Effector memory CD4-positive, alpha-beta T cell (primary cell): ENCODE data around the gene DVL2.
A peak's percentile ranks its signal among the peaks of the same experiment; 100 is the strongest.
"Not testable (repeated sequence)": the region's sequence is repeated elsewhere in the genome, so short reads cannot be mapped to it uniquely, and the experiment has no call there.

ENCODE experiments used
- DNase-seq, 3 donors: peaks; one replicate each; pipeline ENCODE4 v3.0.0-alpha.2; 2020
- H3K27ac ChIP-seq: 2 replicates; pipeline ENCODE4 v1.7.0; 2013; ENCODE audit warnings: mild to moderate bottlenecking, low read length, moderate library complexity; ENCODE audit not compliant: insufficient read depth, poor library complexity, severe bottlenecking
- H3K27me3 ChIP-seq: replicated peaks from 2 replicates; pipeline ENCODE4 v1.7.0; 2013; ENCODE audit warnings: mild to moderate bottlenecking, low read length; ENCODE audit not compliant: insufficient read depth, control insufficient read depth, poor library complexity, severe bottlenecking
- H3K36me3 ChIP-seq: 2 replicates; pipeline ENCODE4 v1.7.0; 2013; ENCODE audit warnings: mild to moderate bottlenecking, low read length, moderate library complexity; ENCODE audit not compliant: control insufficient read depth, insufficient read depth
- H3K4me1 ChIP-seq: 2 replicates; pipeline ENCODE4 v1.7.0; 2013; ENCODE audit warnings: low read length, mild to moderate bottlenecking; ENCODE audit not compliant: control insufficient read depth, insufficient read depth, poor library complexity, severe bottlenecking
- H3K4me3 ChIP-seq: 2 replicates; pipeline ENCODE4 v1.7.0; 2013; ENCODE audit warnings: low read length, low read depth, mild to moderate bottlenecking; ENCODE audit not compliant: insufficient read depth, poor library complexity, severe bottlenecking
- H3K9me3 ChIP-seq: 2 replicates; pipeline ENCODE4 v1.7.0; 2013; ENCODE audit warnings: mild to moderate bottlenecking, low read length, moderate library complexity; ENCODE audit not compliant: control insufficient read depth

DVL2 gene

GRCh38 chr17:7246779-7247178 is 12.5 kb upstream of the DVL2 start:
- no peak overlapping the region for H3K4me3 ChIP-seq
- no peaks in the 10 kb centered on the region for H3K27me3 ChIP-seq
- H3K27ac ChIP-seq: no peak overlapping the region
- peaks cover 27% of the 10 kb centered on the region for H3K4me1 ChIP-seq
- no peaks in the 10 kb centered on the region for H3K9me3 ChIP-seq
- DNase-seq: no peak
- peaks cover 20% of the 10 kb centered on the region for H3K36me3 ChIP-seq

- H3K4me3 ChIP-seq, H3K9me3 ChIP-seq, H3K27me3 ChIP-seq, DNase-seq: not testable (repeated sequence)
- Histone ChIP-seq H3K36me3 (peaks cover 27% of the 10 kb centered on the region), H3K27ac (peak overlapping the region; percentile 94), H3K4me1 (peaks cover 26% of the 10 kb centered on the region)
Observed at GRCh38 chr17:7243838-7244237, 9.5 kb upstream of the DVL2 start.

- DNase-seq: no peak
- Histone ChIP-seq H3K27me3 (no peaks in the 10 kb centered on the region), H3K36me3 (peaks cover 27% of the 10 kb centered on the region), H3K4me3 (peak overlapping the region; percentile 88), H3K9me3 (no peaks in the 10 kb centered on the region), H3K4me1 (peaks cover 24% of the 10 kb centered on the region), H3K27ac (peak overlapping the region; percentile 94)
Observed at GRCh38 chr17:7243453-7243729, 9.1 kb upstream of the DVL2 start.

- peak; percentile 88 to 93 (median 88) for DNase-seq
- Histone ChIP-seq H3K4me1 (peaks cover 24% of the 10 kb centered on the region), H3K9me3 (no peaks in the 10 kb centered on the region), H3K27me3 (no peaks in the 10 kb centered on the region), H3K27ac (peak overlapping the region; percentile 94), H3K36me3 (peaks cover 27% of the 10 kb centered on the region), H3K4me3 (peak overlapping the region; percentile 88)
Observed at GRCh38 chr17:7242717-7243452, 8.6 kb upstream of the DVL2 start.

- Histone ChIP-seq H3K27ac (peak within 1 kb of the TSS; percentile 94), H3K4me3 (peak within 1 kb of the TSS; percentile 88), H3K36me3 (peaks cover 27% of the 10 kb centered on the region), H3K4me1 (peaks cover 31% of the 10 kb centered on the region), H3K9me3 (no peaks in the 10 kb centered on the region), H3K27me3 (no peaks in the 10 kb centered on the region)
- peak; percentile 89 to 90 (median 90) for DNase-seq
Observed at GRCh38 chr17:7241783-7242716, 7.7 kb upstream of the DVL2 start, which contains the start of gene GABARAP. GABARAP (minus strand) TSS chr17:7242449; CDS start chr17:7242330, 119 bp downstream.

GRCh38 chr17:7241090-7241733 is 6.9 kb upstream of the DVL2 start:
- H3K36me3 ChIP-seq: peaks cover 29% of the 10 kb centered on the region
- peak overlapping the region; percentile 88 for H3K4me3 ChIP-seq
- no peak for DNase-seq
- peak overlapping the region; percentile 94 for H3K27ac ChIP-seq
- no peaks in the 10 kb centered on the region for H3K9me3 ChIP-seq
- H3K27me3 ChIP-seq: no peaks in the 10 kb centered on the region
- H3K4me1 ChIP-seq: peaks cover 31% of the 10 kb centered on the region

- Histone ChIP-seq H3K27ac (no peak overlapping the region), H3K36me3 (peaks cover 29% of the 10 kb centered on the region), H3K9me3 (no peaks in the 10 kb centered on the region), H3K4me1 (peaks cover 31% of the 10 kb centered on the region), H3K4me3 (no peak overlapping the region), H3K27me3 (no peaks in the 10 kb centered on the region)
- no peak for DNase-seq
Observed at GRCh38 chr17:7240375-7240774, 6.1 kb upstream of the DVL2 start.

- DNase-seq: peak; percentile 96 to 97 (median 97)
- H3K4me1 ChIP-seq: peaks cover 40% of the 10 kb centered on the region
- peaks cover 23% of the 10 kb centered on the region for H3K36me3 ChIP-seq
- H3K9me3 ChIP-seq: no peaks in the 10 kb centered on the region
- no peaks in the 10 kb centered on the region for H3K27me3 ChIP-seq
- peak within 1 kb of the TSS; percentile 89 for H3K27ac ChIP-seq
- H3K4me3 ChIP-seq: peak within 1 kb of the TSS; percentile 95
Observed at GRCh38 chr17:7239091-7240027, 5.0 kb upstream of the DVL2 start, which contains the start of gene PHF23. PHF23 (minus strand) TSS chr17:7239457; CDS start chr17:7239279, 178 bp downstream.

- no peaks in the 10 kb centered on the region for H3K27me3 ChIP-seq
- H3K36me3 ChIP-seq: peaks cover 21% of the 10 kb centered on the region
- no peaks in the 10 kb centered on the region for H3K9me3 ChIP-seq
- peak in 1 of 3 donors; percentile 23 for DNase-seq
- H3K4me1 ChIP-seq: peaks cover 43% of the 10 kb centered on the region
- H3K27ac ChIP-seq: peak overlapping the region; percentile 89
- peak overlapping the region; percentile 95 for H3K4me3 ChIP-seq
Observed at GRCh38 chr17:7238420-7239090, 4.2 kb upstream of the DVL2 start.
